ENCODE measurements around the gene C20orf141.

Gene C20orf141

GRCh38 chr20:2839732-2840137 is 24.9 kb downstream of the C20orf141 start:
- DNase-seq (no peak), ATAC-seq (replicated peaks) (no peak)
- H3K9me3 Mint-ChIP-seq: peaks cover 0 to 2% of the 10 kb centered on the region in 2 donors
- H3K36me3 Mint-ChIP-seq: peaks cover 15 to 47% of the 10 kb centered on the region in 2 donors
- peaks cover 21 to 26% of the 10 kb centered on the region in 2 donors for H3K4me1 Mint-ChIP-seq
- H3K27me3 Mint-ChIP-seq: no peaks in the 10 kb centered on the region
- peak overlapping the region; percentile 97 for H3K27ac Mint-ChIP-seq
- H3K4me3 Mint-ChIP-seq: peak overlapping the region; percentile 88 to 90

DNA sequence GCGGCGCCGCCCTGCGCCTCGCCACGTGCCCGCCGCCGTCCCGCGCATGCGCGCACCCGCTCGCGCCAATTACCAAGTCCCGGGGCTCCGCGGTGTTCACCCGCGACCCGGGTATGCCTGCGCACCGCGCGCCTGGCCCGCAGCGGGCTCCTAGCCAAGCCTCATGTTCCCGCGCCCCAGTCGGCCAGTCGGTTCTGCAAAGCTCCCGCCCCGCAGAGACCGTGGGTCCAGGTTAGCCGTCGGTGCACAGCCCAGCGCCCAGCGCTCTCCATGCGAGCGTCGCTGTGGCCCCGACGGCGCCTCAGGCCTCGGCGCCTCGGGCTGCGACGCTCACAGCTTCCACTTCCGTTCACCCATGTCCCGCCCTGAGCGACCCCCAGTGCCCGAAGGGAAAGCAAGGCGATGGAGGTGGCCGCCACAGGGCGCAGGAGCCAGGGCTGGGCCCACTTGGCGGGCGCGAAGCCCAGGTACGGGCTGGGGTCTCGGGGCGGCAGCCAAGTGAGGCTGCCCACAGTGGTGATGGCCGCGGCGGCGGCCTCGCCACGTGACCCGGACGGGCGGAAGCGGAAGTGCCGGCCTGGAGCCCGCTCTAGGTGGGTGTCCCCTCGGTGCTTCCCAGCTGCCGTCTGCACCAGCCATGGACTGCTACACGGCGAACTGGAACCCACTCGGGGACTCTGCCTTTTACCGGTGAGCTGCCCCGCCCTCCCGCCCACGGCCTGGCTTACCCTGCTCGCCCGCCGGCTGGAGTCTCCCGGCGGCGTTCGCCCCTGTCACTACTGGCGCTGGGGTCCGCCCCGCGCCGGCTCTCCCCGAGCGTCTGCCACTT is 25.6 kb downstream of the C20orf141 start, which contains the start of the genes PCED1A and VPS16:
Gene PCED1A (minus strand): TSS at position 518 of the 829 bp plus-strand sequence. CDS start 743 bp downstream, outside the sequence.
Gene VPS16 (plus strand): TSS at position 608 of the 829 bp plus-strand sequence. CDS start 30 bp downstream, at position 638.
- Mint-ChIP-seq H3K4me3 (peak within 1 kb of the TSS; percentile 90 to 91), H3K4me1 (peaks cover 25 to 26% of the 10 kb centered on the region in 2 donors), H3K27ac (peak within 1 kb of the TSS; percentile 98), H3K27me3 (no peaks in the 10 kb centered on the region), H3K9me3 (peaks cover 0 to 2% of the 10 kb centered on the region in 2 donors), H3K36me3 (peaks cover 15 to 45% of the 10 kb centered on the region in 2 donors)
- peak; percentile 92 for DNase-seq
- ATAC-seq (replicated peaks): peak; percentile 99

DNA sequence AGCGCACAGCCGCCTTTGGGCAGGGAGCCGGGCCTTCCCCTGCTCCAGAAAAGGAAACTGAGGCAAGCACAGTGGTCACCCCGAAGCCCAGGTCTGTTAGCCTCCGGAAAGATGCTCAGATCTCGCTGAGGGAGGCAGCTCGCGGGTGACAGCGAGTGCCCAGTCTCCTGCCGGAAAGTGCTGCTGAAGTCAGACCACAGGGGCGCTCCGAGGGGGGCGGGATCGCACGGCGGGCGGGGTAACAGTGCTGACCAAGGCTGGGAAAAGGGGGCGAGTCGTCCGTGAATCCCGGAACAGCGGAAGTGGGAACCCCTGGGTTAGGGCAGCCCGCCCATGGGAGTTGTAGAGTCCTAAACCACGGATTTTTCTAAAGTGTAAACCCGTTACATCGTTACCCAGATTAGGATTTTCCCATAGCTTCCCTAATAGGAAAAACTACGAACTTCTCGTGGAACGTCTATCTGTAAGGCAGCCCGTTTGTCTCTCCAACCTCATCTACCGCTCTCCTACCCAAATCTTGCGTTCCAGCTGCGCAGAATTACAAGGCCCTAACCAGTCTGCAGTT is 26.3 kb downstream of the C20orf141 start:
- H3K27ac Mint-ChIP-seq: peak overlapping the region; percentile 92
- H3K9me3 Mint-ChIP-seq: peaks cover 0 to 2% of the 10 kb centered on the region in 2 donors
- peak overlapping the region; percentile 90 to 91 for H3K4me3 Mint-ChIP-seq
- H3K4me1 Mint-ChIP-seq: peaks cover 26 to 27% of the 10 kb centered on the region in 2 donors
- H3K36me3 Mint-ChIP-seq: peaks cover 15 to 40% of the 10 kb centered on the region in 2 donors
- H3K27me3 Mint-ChIP-seq: no peaks in the 10 kb centered on the region
- ATAC-seq (replicated peaks) (peak; percentile 33 to 47), DNase-seq (no peak)

DNA sequence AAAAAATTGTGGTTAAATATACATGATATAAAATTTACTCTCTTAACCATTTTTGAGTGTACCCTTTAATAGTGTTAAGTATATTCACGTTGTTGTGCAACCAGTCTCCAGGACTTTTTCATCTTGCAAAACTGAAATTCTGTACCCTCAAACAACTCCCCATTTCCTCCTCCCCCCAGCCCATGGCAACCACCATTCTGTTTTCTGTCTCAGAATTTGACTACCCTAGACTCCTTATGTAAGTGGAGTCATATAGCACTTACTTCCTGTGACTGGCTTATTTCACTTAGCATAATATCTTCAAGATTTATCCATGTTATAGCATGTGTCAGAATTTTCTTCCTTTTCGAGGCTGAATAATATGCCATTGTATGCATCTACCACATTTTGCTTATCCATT is 30.8 kb downstream of the C20orf141 start:
- Mint-ChIP-seq H3K4me1 (peaks cover 11 to 14% of the 10 kb centered on the region in 2 donors), H3K4me3 (no peak overlapping the region), H3K27me3 (no peaks in the 10 kb centered on the region), H3K27ac (no peak overlapping the region), H3K36me3 (peaks cover 8 to 23% of the 10 kb centered on the region in 2 donors), H3K9me3 (no peaks in the 10 kb centered on the region)
- ATAC-seq (replicated peaks): no peak
- no peak for DNase-seq

GRCh38 chr20:2846698-2847097 is 31.9 kb downstream of the C20orf141 start:
- Mint-ChIP-seq H3K9me3 (no peaks in the 10 kb centered on the region), H3K4me3 (no peak overlapping the region), H3K27ac (no peak overlapping the region), H3K36me3 (peaks cover 12 to 28% of the 10 kb centered on the region in 2 donors), H3K4me1 (peaks cover 8 to 12% of the 10 kb centered on the region in 2 donors), H3K27me3 (no peaks in the 10 kb centered on the region)
- ATAC-seq (replicated peaks) (no peak), DNase-seq (no peak)

DNA sequence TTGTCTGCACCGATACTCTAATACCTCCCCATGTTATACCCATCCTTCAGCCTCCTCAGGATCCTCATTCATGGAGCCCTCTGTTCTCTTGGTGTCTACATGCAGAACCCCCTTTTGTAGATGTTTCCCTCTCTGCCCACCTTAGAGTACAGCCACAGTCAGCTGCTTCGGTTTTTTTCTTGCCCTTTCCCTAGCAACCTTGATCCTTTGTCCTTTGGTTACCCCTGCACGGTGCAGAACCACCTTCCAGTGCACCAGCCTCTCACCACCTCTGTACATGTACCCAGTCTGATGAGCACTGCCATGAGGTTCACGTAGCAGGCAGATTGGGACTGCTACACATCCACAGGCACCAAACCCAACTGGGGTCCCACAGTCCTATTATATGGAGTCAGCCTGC is 33.0 kb downstream of the C20orf141 start:
- no peak overlapping the region for H3K4me3 Mint-ChIP-seq
- DNase-seq: no peak
- H3K36me3 Mint-ChIP-seq: peaks cover 13 to 31% of the 10 kb centered on the region in 2 donors
- no peaks in the 10 kb centered on the region for H3K27me3 Mint-ChIP-seq
- ATAC-seq (replicated peaks): no peak
- H3K9me3 Mint-ChIP-seq: no peaks in the 10 kb centered on the region
- no peak overlapping the region for H3K27ac Mint-ChIP-seq
- peaks cover 13 to 17% of the 10 kb centered on the region in 2 donors for H3K4me1 Mint-ChIP-seq

DNA sequence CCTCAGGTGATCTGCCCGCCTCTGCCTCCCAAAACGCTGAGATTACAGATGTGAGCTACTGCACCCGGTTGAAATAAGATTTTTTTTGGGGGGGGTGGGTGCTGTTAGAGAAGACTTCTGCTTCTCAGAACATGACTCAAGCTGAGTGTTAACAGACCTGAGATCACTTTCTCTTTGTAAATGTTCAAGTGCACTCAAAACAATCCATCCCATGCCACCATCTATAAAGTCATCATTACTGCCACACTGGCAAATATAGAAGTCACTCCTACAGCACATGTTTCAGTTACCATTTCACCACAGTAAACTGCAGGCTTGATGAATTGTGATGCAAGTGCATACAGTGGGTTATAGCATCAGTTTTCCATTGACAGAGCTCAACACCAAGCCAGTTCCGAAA is 34.7 kb downstream of the C20orf141 start:
- Mint-ChIP-seq H3K27ac (no peak overlapping the region), H3K4me1 (peaks cover 10 to 20% of the 10 kb centered on the region in 2 donors), H3K4me3 (no peak overlapping the region), H3K27me3 (no peaks in the 10 kb centered on the region), H3K36me3 (peaks cover 13 to 25% of the 10 kb centered on the region in 2 donors), H3K9me3 (no peaks in the 10 kb centered on the region)
- ATAC-seq (replicated peaks) (no peak), DNase-seq (no peak)

DNA sequence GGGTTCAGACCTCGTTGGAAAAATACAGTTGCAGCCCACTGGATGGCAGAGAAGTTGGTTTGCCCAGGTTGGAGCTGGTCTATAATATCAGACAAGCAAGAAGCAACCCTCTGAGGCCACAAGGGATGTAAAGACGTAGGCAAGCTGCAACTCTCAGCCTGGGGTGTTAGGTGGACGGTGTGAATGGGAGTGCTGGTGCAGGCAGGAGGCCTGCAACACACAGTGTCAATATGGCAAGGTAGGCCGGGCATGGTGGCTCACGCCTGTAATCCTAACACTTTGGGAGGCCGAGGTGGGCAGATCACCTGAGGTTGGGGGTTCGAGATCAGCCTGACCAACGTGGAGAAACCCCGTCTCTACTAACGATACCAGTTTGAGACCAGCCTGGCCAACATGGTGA is 36.3 kb downstream of the C20orf141 start:
- Mint-ChIP-seq H3K9me3 (no peaks in the 10 kb centered on the region), H3K36me3 (peaks cover 13 to 22% of the 10 kb centered on the region in 2 donors), H3K27ac (no peak overlapping the region), H3K4me1 (peaks cover 8 to 13% of the 10 kb centered on the region in 2 donors), H3K27me3 (no peaks in the 10 kb centered on the region), H3K4me3 (no peak overlapping the region)
- no peak for ATAC-seq (replicated peaks)
- DNase-seq: no peak

DNA sequence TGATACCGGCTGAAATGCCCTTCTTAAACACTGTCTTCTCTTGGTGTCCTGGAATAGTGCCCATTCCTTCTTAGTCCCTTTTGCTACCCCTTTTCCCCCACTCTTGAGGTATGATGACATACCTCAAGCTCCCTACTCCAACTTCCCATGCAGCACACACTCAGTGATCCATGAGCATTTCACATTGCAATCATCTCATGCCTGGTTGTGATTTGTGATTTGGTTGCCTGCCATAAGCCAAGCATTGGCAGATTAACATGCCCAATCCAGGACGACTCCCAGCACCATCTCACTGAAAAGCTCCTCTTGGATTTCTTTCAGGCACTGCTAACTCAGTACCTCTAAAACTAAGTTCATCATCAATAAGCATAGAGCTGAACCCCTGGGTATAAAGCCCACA is 43.8 kb downstream of the C20orf141 start:
- DNase-seq: no peak
- no peak for ATAC-seq (replicated peaks)
- Mint-ChIP-seq H3K27ac (no peak overlapping the region), H3K36me3 (peaks cover 18 to 21% of the 10 kb centered on the region in 2 donors), H3K4me1 (peaks cover 0 to 5% of the 10 kb centered on the region in 2 donors), H3K9me3 (no peaks in the 10 kb centered on the region), H3K27me3 (no peaks in the 10 kb centered on the region), H3K4me3 (no peak overlapping the region)

DNA sequence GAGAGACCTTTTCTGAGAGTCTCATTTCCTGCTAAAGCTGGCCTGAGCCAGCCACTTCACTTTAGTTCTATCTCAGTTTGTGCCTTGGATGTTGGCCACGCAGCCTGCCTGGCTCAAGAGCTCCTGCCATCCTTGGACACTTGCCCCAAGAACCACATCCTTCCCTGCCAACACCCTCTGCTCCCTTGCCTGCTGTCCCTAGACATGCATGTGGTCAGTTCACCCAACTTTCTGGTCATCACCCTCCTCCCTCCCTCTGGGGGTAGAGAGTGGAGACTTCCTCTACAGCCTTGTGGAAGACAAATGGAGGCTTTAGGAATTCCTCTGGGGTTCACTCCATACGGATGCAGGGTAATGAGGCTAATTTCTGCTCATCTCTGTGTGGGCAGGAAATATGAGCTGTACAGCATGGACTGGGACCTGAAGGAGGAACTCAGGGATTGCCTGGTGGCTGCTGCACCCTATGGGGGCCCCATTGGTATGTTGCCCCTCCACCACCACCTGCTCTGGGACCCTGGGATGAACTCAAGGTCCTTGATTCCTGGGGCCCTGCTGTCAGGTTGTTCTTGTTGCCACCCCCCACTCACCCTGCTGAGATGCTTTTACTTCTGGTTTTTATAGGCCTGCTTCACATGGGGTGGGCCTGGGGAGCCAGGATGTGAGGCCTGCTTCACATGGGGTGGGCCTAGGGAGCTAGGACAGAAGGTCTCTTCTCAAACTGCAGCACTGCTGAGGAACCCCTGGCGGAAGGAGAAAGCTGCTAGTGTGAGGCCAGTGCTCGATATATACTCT is 44.7 kb downstream of the C20orf141 start:
- peaks cover 0 to 3% of the 10 kb centered on the region in 2 donors for H3K4me1 Mint-ChIP-seq
- H3K9me3 Mint-ChIP-seq: no peaks in the 10 kb centered on the region
- no peak overlapping the region for H3K4me3 Mint-ChIP-seq
- peaks cover 22 to 27% of the 10 kb centered on the region in 2 donors for H3K36me3 Mint-ChIP-seq
- no peak overlapping the region for H3K27ac Mint-ChIP-seq
- ATAC-seq (replicated peaks) (no peak), DNase-seq (no peak)
- H3K27me3 Mint-ChIP-seq: no peaks in the 10 kb centered on the region

DNA sequence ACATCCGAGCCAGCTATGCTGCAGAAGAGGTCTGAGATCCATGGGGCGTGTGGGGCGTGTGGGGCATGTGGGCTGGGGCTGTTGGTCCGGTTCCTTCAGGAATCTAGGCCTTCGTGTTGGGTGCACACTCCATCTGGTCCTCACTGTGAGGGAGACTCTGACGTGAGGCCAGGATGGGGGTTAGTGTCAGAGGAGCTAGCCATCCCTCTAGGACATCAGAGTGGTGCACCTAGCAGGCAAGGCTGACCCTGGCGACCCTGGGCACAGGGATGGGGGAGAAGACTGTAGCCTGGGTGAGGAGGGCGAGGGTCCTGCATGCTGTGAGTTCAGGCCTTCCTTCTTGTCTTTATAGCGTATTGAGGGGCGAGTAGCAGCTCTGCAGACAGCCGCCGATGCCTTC is 49.8 kb downstream of the C20orf141 start:
- H3K27ac Mint-ChIP-seq: no peak overlapping the region

GRCh38 chr20:2865101-2865500 is 50.3 kb downstream of the C20orf141 start:
- Mint-ChIP-seq H3K27ac (no peak overlapping the region), H3K4me3 (no peak overlapping the region), H3K4me1 (peaks cover 7 to 13% of the 10 kb centered on the region in 2 donors), H3K36me3 (peaks cover 33 to 49% of the 10 kb centered on the region in 2 donors), H3K9me3 (no peaks in the 10 kb centered on the region), H3K27me3 (no peaks in the 10 kb centered on the region)
- ATAC-seq (replicated peaks) (no peak), DNase-seq (no peak)

More for the DNA sequence above, 49.8 kb downstream of the C20orf141 start:
- Mint-ChIP-seq H3K36me3 (peaks cover 33 to 49% of the 10 kb centered on the region in 2 donors), H3K4me3 (no peak overlapping the region), H3K9me3 (no peaks in the 10 kb centered on the region), H3K4me1 (peaks cover 7 to 12% of the 10 kb centered on the region in 2 donors), H3K27me3 (no peaks in the 10 kb centered on the region)
- DNase-seq (no peak), ATAC-seq (replicated peaks) (no peak)
